Erythroblast (primary cell): ENCODE data around the gene GPR55.

Source experiments
- DNase-seq, 2 experiments: peaks; one replicate each; lab custom pipeline; 2025; lab: John Stamatoyannopoulos, UW
- GATA1 ChIP-seq: IDR thresholded peaks from 2 replicates; pipeline ENCODE4 v1.6.1; 2011; ENCODE audit warnings: low read depth, mild to moderate bottlenecking, control low read depth, low read length, moderate library complexity
- POLR2A ChIP-seq: IDR thresholded peaks from 2 replicates; pipeline ENCODE4 v1.6.1; 2011; ENCODE audit warnings: mild to moderate bottlenecking, low read length

Gene GPR55

DNA sequence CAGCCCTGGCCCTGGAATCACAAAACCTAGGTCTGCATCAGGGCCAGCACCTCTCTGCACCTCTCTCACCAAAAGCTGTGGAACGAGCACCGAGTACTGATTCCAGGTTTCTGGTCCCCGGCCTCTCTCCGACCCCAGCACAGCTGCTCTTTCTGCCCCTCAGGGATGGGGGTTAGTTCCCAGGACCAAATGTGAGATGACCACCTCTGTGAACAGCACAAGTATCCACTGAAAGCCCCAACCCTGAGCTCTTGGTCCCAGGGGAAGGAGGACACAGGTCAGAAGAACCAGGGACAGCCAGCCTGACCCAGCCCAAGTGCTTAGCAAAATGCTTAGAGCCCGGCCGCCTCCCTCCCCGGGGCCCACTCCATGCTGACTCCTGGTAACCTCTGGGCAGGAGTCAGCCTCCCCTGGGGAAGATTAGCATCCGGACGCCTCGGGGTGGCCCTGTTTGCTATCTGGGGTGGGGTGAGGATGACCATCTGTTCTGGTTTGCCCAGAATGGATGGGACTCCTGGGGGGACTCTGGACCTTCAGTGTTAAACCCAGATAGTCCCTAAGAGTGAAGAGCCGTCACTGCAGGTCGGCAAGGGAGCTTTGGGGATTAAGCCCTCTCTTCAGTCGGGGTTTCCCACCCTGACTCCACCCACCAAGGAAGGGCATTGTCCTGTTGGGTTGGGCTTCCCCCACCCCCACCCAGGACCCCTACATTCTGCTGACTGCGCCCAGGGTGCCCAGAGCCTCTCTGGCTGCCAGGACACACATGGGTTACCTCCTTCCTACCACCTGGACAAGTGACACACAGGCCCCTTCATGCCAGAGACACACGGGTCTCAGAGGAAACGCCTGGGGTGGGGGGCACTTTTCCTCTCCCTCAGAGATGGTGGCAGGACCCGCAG is 9.4 kb upstream of the GPR55 start:
- no peak for DNase-seq

DNA sequence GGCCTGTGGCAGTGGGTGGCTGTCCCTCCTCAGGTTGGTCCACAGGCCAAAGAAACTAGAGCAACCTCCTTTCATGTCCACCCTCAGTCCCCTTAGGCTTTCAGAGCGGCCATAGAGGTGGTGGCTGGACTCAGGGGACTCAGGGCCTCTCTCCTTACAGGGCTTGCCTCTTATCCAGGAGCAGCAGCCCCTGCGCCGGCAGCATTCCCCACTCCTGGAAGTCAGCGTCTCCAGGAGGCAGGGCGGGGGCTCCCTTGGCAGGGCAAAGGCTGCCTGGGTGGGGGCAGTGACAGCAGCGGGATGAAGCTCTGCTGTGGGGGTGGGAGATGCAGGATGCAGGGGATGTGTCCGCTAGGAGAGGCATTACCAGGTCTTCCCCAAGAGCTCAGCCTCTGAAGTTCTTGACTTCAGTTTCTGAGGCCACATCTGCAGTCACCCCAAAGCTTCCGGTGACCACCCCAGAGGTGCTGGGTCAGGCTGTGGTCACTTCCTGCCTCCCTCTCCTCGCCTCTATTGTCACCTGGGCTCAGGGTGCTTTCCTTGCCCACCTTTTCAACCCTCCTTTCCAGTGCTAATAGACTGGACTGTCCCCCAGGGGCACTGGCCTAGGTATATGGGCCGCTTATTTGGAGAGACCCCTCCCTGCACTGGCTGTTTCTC is 8.6 kb upstream of the GPR55 start:
- TF ChIP-seq GATA1 (no peak), POLR2A (no peak)
- DNase-seq: no peak

More for the DNA sequence above, 9.4 kb upstream of the GPR55 start:
- no peak for TF ChIP-seq POLR2A
- no peak for TF ChIP-seq GATA1

DNA sequence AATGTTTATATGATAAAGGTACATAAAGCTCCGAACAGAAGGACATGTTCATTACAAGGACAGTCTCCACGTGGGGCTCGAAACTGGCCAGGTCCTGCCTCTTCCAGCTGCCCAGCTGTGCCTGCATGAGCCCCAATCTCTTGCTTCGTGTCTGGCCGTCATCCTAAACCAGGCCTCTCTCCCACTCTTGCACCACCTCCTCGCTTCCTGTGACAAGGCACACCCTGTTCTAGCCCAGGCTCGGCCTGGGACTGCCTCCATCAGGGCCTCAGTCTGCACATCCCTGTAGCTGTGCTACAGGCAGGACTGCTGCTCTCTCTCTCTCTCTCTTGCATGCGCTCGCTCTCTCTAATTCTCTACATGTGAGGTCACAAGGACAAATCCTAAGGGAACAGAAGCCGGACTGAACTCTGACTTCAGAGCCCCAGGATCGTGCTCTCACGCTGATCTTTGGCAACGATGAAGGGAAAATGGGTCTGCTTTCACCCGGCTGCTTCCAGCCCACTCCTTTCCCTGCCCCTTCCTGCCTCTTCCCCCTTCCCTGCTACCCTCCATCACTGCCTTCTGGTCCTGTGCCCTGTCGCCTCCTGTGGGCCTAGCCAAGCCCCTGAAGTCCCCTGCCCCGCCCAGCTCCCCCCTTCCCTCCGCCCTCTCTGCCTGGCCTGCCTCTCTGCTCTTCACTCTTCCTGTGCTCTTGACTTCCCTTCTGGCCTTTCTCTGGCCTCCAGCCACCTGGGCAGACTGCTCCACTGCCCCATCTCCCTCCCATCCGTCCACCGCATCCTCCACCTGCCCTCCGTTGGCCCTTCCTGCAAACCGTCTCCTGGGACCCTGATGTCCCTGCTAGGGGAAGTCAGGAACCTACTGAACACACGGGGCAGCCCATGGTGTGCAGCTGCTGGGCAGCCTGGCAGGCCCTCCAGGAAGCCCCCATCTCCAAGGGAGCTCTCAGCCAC is 7.8 kb upstream of the GPR55 start:
- no peak for TF ChIP-seq POLR2A
- no peak for TF ChIP-seq GATA1
- DNase-seq: no peak

DNA sequence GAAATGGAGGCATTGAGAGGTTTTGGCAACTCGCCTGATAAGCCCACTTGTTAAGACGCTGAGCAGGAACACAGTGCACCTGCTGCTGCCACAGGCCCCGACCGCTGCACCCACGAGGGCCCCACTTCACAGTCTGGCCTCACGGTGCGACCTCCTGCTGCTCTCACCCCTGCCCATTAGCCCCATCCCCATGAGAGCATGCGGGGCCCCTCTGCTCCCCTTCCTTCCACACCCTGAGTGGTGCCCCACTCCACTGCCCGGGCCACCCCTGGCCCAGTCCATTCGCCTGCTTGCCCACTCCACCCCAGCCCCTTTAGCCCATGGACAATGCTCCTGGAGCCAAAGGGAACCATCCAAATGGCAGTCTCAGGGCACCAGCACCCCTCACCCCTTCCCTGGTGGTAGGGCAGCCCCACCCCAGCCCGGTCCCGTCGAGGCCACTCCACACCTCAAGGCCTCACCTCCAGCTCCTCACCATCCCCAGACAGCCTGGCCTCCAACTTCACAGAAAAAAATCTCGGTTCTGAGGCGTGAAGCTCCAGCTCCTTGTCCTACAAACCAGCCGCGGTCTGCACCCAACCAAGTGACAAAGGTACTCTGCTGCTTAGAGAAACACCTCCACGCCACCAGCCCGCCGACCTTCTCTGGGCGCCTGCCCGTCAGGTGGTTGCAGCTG is 6.7 kb upstream of the GPR55 start:
- TF ChIP-seq GATA1 (no peak), POLR2A (no peak)
- no peak for DNase-seq

DNA sequence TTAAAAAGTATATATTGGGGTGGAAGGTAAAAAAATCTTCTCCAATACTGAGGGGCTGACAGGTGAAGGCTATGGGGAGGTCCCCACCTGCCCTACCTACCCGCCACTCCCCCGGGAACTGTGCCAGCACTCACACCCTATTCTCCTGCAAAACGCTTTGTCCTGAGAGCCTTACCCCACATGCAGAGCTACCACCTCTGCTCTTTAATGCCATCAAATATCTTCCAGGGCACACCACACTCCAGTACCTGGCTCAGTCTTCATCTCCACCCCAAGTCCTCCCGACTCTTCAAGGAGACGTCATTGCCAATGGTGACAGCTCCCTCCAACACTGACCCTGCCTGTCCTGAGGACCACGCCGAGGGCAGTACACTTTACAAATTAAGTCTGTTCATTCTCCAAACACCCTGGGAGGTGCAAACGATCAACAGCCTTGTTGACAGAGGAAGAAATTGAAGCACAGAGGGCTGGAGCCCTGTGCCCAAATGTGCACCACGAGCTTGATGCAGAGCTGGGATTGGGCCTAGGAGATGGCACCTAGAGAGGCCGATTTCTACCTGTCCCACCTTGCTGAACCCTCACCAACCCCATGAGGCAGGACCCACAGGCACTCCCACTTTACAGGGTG is 6.0 kb upstream of the GPR55 start:
- TF ChIP-seq POLR2A (no peak), GATA1 (no peak)
- no peak for DNase-seq

DNA sequence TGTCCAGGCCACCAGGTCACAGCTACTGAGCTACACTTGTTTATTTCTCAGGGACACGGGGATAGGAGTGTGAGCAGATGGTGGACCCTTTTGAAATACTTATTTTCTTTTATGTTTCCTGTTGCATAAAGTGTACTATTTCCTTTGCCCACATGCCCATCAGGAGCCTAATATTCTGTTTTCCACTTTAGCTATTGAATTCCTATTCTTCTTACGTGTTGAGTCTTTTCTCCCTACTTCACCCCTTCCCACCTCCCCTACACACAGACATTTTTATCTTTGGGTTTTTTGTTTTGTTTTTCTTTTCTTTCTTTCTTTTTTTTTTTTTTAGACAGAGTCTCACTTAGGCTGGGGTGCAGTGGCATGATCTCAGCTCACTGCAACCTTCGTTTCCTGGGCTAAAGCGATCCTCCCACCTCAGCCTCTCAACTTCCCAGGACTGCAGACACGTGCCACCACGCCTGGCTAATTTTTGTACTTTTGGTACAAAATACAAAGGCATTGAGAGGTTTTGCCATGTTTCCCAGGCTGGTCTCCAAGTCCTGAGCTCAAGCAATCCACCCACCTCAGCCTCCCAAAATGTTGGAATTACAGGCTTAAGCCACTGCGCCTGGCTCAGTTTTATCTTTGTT is 5.2 kb upstream of the GPR55 start:
- TF ChIP-seq GATA1: no peak
- no peak for TF ChIP-seq POLR2A
- no peak for DNase-seq

DNA sequence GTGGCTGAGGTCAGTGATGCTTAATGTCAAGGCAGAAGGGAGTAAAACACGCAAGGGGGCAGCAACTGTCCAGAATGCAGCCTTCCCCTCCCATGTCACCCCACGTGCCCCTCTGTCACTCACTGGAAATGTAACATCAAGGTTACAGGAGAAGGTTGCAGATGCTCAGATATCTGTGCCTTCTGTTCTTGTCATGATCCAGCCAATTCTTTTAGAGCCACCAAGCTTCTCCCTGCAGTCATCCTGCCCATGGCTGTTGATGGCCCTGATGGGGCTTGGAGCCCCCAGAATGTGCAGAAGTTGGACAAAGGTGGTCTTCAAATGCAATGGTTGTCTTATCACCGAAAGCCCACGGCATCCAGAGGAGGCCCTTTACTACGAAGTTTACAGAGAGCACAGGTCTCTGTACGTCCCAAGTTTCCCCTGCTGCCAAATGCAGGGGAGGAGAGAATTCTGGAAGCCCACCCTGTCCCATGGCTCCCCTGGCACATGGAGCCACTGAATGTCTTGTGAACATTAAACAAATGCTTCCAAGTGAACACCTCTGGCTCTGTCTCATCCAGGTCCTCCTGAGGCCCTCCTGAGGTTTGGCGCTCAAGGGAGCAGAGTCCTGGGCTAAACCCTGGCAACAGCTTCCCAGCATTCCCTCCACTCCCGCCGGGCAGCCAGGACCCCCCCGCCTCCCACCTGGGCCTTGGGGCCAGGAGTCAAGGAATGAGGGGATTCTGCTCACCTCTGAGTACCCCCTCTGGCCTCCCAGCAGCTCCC is 4.5 kb upstream of the GPR55 start:
- TF ChIP-seq GATA1 (no peak), POLR2A (no peak)
- DNase-seq: no peak

DNA sequence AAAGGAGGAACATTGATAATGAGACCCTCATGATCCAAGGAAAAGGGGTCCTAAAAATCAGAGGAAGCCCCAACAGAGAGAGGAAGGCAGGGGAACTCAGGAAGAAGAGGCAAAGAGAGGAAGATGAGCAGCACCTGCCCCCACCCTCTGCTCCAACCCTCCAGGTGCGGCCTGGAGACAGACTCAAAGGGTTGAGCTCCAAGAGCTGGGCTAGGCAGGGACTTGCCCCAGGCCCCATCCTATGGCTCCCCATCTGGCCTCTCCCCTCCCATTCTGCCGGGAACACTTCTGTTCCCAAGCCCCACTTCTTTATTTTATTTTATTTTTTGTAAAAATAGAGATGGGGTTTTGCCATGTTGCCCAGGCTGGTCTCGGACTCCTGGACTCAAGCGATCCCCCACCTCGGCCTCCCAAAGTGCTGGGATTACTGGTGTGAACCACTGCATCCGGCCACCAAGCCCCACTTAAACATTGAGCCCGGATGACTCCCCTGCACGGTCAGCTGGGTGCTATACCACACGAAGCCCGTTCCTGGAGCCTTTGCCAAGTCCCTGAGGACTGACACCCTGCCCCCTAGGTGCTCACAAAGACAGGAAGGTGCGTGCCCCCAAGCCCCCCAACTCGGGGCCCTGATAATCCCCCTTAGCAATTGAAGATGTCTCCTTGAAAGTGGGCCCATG is 3.8 kb upstream of the GPR55 start:
- TF ChIP-seq POLR2A: no peak
- TF ChIP-seq GATA1: no peak
- DNase-seq: no peak

DNA sequence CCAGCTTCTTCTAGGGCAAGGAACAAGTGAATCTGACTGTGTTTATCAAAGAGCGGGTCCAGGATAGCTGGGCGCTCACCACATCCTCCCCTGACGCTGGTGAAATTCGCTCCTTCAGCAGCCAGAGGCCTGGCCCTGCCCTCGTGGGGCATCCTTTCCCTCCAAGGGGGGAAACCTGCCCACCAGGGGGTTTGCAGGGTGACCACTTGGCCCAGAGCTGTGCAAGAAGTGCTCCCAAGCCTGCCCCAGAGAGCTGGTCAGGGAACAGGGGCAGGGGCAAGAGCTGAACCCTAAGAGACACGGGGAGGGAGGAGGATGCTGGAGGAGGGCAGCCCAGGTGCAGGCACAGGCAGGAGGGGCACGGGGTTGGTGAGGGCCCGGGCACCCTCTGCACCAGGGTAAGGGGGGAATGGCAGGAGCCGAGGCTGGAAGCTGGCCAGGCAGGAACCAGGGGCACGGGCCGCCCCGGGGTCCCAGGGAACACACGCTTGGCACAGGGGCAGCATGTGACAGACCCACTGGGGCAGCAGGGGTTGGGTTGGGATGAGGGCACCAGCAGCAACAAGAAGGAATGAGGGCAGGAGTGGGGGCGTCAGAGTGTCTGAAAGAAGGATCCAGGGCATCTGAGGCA is 2.8 kb upstream of the GPR55 start:
- TF ChIP-seq POLR2A (no peak), GATA1 (no peak)
- DNase-seq: no peak

DNA sequence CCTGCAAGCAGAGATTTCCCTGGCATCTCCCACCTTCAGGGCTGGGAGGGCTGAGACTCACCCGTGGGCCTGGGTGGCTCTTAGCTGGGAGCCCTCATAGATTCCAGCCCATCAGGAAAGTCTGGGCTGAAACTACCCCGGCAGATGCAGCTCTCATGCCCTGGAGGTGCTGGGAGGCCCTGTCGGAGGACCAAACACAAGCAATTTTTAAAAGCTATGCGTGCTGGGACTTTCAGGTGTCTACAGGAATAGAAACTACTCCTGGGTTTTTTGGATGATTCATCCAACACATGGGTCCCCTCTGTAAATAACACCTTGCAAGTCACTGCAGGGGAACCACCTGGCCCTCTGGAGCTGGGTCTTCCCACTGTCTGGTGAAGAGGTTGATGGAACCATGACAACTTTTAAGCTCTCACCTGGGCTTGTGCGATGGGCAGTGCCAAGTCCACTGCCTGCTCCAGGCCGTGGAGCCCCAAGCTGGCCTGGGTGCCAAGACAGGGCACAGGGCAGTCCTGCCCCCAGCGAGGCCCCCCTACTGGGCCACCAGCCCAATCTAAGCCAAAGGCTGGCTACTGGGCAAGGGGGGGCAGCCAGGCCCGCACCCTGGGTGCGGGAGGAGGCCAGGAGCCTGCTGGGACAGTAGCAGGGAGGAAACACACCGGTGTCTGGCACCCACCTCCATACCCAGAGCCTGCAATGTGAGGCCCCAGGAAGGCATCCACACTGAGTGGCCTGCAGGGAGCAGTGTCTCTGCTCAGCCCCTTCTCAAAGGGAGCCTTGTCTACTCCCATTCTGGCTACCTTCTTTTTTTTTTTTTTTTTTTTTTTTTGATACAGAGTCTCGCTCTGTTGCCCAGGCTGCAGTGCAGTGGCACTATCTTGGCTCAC is 1.1 kb upstream of the GPR55 start:
- DNase-seq: no peak
- TF ChIP-seq POLR2A (no peak), GATA1 (no peak)
